SJSA1 (cell line): ENCODE measurements around the gene CNTF. TPM values are rescaled to one million over a fixed set of nuclear protein-coding genes. Genes with fewer than 3 reads are reported as not detected.

ENCODE experiments used
- DNase-seq, 2 experiments: peaks; one replicate each; pipeline ENCODE4 v3.0.0-alpha.2; 2015 to 2020; ENCODE audit warnings: low spot score in 2 of 2, low read depth in 1 of 2
- H3K27ac ChIP-seq: fragments of 250-450 bp; sonication (Bioruptor Pico); 2 replicates; pipeline ENCODE4 v1.5.1; 2020; ENCODE audit warnings: mild to moderate bottlenecking, moderate library complexity
- H3K27me3 ChIP-seq: fragments of 250-450 bp; sonication (Bioruptor Pico); replicated peaks from 2 replicates; pipeline ENCODE4 v1.5.1; 2020; ENCODE audit warnings: mild to moderate bottlenecking, moderate library complexity
- H3K36me3 ChIP-seq: fragments of 250-450 bp; sonication (Bioruptor Pico); 2 replicates; pipeline ENCODE4 v1.5.1; 2020; ENCODE audit warnings: mild to moderate bottlenecking
- H3K4me1 ChIP-seq: fragments of 250-450 bp; sonication (Bioruptor Pico); replicated peaks from 2 replicates; pipeline ENCODE4 v1.6.1; 2021; ENCODE audit warnings: mild to moderate bottlenecking
- H3K4me3 ChIP-seq: fragments of 250-450 bp; sonication (Bioruptor Pico); 2 replicates; pipeline ENCODE4 v1.5.1; 2020; ENCODE audit warnings: mild to moderate bottlenecking
- H3K9me3 ChIP-seq: fragments of 250-450 bp; sonication (Bioruptor Pico); replicated peaks from 2 replicates; pipeline ENCODE4 v1.5.1; 2020; ENCODE audit warnings: mild to moderate bottlenecking
- total RNA-seq: library from RNA; depleted of rRNA; stranded (reverse); fragments of >200 nt; shearing (Covaris generic); gene quantifications from 2 replicates; pipeline ENCODE4 v1.2.3, GENCODE V29; 2014

CNTF gene
- total RNA-seq, 1 experiment from 2014 or later: 1.9 TPM

DNA sequence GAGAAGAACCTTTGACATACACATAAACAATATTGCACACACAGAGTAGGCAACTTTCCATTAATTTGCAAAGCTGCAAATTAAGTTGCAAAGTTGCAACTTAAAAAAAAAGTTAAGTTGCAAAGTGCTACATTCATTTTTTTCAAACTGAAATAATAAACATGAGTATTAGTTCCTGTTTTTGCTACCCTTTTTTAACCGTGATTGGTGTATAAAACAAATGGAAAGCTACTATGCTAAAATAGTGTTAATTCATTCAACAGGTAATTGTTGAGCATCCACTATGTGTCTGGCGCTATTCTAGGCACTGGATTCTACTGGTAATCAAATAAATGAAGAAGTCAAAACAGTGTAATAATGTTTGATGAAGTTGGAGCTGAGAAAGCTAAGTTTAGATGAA, 35.5 kb upstream of the CNTF start:
- no peaks in the 10 kb centered on the region for H3K4me1 ChIP-seq
- DNase-seq: no peak
- H3K27ac ChIP-seq: no peak overlapping the region
- H3K4me3 ChIP-seq: no peak overlapping the region
- no peaks in the 10 kb centered on the region for H3K27me3 ChIP-seq
- H3K9me3 ChIP-seq: no peaks in the 10 kb centered on the region
- H3K36me3 ChIP-seq: peaks cover 32% of the 10 kb centered on the region

DNA sequence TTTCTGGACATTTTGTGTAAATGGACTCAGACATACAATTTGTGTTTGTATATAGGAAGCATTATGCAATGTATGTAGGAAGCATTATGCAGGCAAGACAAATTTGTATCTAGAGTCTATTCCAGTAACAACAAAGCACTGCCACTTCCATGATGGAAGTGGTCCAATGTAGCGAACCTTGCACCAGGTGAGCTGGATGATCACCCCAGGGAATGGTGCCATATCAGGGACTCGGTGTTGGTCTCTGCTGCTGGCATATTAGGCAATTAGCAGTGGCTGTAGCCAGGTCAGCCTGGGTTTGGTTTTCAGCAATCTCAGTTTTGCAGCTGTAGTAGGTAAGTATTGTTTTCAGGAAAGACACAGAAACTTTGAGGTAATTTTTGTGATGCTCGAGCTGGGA, 30.8 kb upstream of the CNTF start:
- Histone ChIP-seq H3K4me1 (peaks cover 9% of the 10 kb centered on the region), H3K9me3 (no peaks in the 10 kb centered on the region), H3K27ac (no peak overlapping the region), H3K27me3 (no peaks in the 10 kb centered on the region), H3K4me3 (no peak overlapping the region), H3K36me3 (peaks cover 40% of the 10 kb centered on the region)
- DNase-seq: no peak

DNA sequence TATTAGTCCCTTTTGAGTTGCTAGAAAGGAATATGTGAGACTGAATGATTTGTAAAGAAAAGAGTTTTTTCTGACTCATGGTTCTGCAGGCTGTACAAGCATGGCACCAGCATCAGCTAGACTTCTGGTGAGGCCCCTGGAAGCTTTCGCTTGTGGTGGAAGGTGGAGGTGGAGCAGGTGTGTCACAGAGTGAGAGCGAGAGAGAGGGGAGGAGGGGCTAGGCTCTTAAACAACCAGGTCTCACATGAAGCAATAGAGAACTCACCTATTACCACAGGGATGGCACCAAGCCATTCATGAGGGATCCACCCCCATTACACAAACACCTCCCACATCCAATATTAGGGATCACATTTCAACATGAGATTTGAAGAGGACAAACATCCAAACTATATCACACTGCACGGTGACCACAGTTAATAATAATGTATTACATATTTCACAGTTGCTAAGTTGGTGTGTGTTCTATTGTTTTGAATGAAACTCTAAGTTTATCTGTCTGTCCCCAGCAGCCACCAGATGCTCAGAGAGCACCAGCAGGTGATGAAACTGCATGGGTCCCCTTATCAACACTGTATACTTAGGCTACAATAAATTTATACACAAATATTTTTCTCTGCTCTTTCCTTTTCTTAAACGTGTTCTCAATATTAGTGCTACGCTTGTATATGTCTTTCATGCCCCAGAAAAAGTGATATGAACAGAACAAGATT, 29.5 kb upstream of the CNTF start:
- Histone ChIP-seq H3K4me3 (no peak overlapping the region), H3K4me1 (peaks cover 9% of the 10 kb centered on the region), H3K36me3 (peaks cover 44% of the 10 kb centered on the region), H3K27ac (no peak overlapping the region), H3K9me3 (no peaks in the 10 kb centered on the region), H3K27me3 (no peaks in the 10 kb centered on the region)
- no peak for DNase-seq

DNA sequence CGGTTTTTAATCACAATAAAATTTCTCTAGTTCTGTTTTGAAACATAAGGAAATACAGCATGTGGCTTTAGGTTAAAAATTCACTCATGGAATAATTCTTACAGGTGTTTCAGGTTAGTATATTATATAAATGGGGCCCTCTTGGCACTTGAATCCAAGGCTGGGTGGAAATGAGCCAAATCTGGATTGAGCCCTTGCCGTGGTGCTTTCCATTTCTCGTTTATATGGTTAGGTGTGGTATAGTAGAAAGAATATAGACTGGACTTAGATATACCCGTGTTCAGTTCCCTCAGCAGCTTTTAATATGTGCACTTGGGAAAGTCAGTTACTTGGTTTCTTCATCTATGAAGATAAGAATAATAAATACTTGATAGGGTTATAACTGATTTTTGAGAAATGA, 27.6 kb upstream of the CNTF start:
- Histone ChIP-seq H3K27me3 (no peaks in the 10 kb centered on the region), H3K4me1 (peaks cover 9% of the 10 kb centered on the region), H3K27ac (no peak overlapping the region), H3K36me3 (peaks cover 52% of the 10 kb centered on the region), H3K4me3 (no peak overlapping the region), H3K9me3 (no peaks in the 10 kb centered on the region)
- no peak for DNase-seq

DNA sequence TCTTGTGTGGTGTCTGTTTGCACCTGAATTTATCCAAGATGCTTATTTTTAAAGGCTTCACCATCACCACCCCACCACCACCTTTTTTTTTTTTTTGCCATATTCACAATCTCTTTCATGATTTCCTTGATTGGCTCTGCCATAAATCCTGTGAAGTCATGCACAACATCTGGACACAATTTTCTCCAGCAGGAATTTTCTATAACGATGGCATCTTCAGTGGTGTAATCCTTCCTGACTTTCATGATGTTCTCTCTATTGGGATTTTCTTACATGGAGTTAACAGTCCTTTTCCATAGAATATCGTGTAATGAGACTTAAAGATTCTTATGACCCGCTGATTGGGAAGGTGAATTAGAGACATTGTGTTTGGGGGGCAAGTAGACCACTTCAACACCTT, 25.8 kb upstream of the CNTF start:
- Histone ChIP-seq H3K9me3 (no peaks in the 10 kb centered on the region), H3K4me3 (no peak overlapping the region), H3K4me1 (peaks cover 9% of the 10 kb centered on the region), H3K27ac (no peak overlapping the region), H3K36me3 (peaks cover 46% of the 10 kb centered on the region), H3K27me3 (no peaks in the 10 kb centered on the region)
- DNase-seq: no peak

DNA sequence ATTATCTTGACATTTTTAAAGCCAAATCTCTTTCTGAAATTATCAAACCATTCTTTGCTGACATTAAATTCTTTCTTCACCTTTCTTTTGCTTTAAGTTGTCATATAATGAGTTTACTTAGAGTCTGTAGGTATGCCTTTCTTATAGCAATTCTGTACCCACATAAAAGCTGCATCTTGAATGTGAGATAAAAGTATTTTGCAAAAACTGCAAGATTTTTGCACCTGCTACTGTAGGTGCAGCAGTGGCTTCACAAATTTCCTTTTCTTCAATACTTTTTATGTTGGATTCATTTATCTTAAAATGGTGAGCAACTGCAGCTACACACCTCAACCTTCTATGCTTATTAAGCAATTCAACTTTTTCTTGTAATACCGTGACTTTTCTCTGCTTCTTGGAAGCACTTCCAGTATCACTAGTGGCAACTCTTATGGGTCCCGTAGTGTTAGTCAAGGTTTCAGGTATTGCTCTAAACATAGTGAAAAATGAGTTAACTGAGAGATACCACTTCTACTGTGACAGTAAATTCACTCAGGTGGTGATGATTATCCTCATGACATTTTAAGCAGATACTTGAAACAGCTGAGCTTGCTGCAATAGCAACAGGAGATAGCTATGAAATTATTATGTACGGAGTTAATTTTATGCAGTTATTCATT, 24.9 kb upstream of the CNTF start:
- Histone ChIP-seq H3K27me3 (no peaks in the 10 kb centered on the region), H3K4me3 (no peak overlapping the region), H3K36me3 (peaks cover 43% of the 10 kb centered on the region), H3K4me1 (peaks cover 9% of the 10 kb centered on the region), H3K9me3 (no peaks in the 10 kb centered on the region), H3K27ac (no peak overlapping the region)
- no peak for DNase-seq

DNA sequence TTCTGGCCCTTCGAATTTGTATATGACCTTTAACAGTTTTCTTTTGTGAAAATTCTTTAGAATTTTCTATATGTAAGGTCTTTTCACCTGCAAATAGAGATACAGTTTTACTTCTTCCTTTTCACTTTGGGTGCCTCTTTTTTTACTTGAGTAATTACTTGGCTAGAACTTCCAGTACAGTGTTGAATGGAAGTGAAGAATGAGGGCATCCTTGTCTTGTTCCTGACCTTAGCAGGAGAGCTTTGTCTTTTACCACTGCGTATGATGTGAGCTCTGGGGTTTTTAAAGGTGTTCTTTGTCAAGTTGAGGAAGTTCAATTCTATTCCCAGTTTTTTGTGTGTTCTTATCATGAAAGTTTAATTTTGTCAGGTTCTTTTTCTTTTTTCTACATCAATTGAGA, 22.0 kb upstream of the CNTF start:
- Histone ChIP-seq H3K36me3 (peaks cover 31% of the 10 kb centered on the region), H3K4me3 (no peak overlapping the region), H3K27me3 (no peaks in the 10 kb centered on the region), H3K27ac (no peak overlapping the region), H3K9me3 (no peaks in the 10 kb centered on the region), H3K4me1 (no peaks in the 10 kb centered on the region)
- no peak for DNase-seq

DNA sequence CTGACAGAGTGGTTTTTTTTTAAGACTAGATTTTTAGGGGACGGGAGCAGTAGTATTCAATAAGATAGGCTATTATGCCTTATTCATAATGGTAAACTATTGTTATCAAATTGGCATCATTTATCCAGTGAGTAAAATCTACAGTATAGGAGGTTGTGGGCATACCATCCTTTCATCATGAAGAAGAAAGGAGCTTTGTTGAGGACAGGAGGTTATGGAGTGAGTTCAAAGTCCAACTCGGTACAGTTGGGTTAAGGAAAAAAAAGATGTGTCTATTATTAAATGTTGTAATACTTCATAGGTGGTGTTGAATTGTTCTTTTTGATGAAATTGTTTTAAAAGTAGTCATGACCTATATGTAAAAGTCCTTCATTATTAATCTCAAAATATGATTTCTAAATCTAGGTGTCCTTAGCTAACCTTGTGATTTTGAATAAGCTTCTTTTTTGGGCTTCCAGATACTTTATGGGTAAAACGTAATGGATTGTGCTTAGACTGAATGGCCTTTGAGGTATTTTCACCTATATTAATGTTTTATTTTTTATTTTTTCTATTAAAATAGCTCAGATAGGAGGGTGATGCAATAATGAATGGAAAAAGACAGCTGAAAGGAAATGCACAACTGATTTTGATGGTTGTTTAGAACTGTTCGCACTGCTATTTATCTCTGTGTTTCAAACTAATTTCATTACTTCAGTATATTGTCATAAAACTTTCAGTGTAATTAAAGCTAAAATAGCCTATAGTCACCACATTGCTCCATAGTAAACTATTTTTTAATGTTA, 15.3 kb upstream of the CNTF start:
- no peak overlapping the region for H3K4me3 ChIP-seq
- H3K27ac ChIP-seq: no peak overlapping the region
- H3K9me3 ChIP-seq: no peaks in the 10 kb centered on the region
- DNase-seq: no peak
- H3K4me1 ChIP-seq: no peaks in the 10 kb centered on the region
- H3K36me3 ChIP-seq: peaks cover 26% of the 10 kb centered on the region
- no peaks in the 10 kb centered on the region for H3K27me3 ChIP-seq

DNA sequence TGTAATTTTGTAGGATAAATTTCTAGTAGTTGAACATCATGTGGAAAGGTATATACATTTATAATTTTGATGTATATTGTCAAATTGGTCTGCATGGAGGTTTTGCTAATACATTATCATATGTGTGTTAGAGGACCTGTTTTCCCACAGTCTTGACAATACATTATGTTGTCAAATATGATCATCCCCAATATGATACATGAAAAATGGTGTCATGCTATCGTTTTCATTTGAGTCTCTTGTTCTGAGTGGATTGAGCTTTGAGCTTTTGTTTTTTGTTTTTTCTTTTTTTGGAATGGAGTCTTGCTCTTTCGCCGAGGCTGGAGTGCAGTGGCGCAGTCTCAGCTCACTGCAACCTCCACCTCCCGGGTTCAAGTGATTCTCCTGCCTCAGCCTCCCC, 14.1 kb upstream of the CNTF start:
- Histone ChIP-seq H3K27me3 (no peaks in the 10 kb centered on the region), H3K36me3 (peaks cover 36% of the 10 kb centered on the region), H3K27ac (no peak overlapping the region), H3K4me1 (no peaks in the 10 kb centered on the region), H3K9me3 (no peaks in the 10 kb centered on the region), H3K4me3 (no peak overlapping the region)
- no peak for DNase-seq

DNA sequence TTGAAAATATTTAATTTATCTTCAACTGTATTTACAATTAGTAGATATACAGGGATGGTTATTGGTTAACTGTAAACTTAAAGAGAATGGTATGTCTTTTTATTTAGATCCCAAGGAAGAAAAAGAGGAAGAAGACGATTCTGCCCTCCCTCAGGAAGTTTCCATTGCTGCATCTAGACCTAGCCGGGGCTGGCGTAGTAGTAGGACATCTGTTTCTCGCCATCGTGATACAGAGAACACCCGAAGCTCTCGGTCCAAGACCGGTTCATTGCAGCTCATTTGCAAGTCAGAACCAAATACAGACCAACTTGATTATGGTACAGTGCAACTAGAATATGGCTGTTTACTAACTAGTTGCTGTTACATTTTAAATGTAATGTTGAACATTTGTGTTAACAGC, 12.7 kb upstream of the CNTF start:
- Histone ChIP-seq H3K27me3 (no peaks in the 10 kb centered on the region), H3K4me1 (no peaks in the 10 kb centered on the region), H3K9me3 (no peaks in the 10 kb centered on the region), H3K36me3 (peaks cover 50% of the 10 kb centered on the region), H3K27ac (no peak overlapping the region), H3K4me3 (no peak overlapping the region)
- DNase-seq: no peak

DNA sequence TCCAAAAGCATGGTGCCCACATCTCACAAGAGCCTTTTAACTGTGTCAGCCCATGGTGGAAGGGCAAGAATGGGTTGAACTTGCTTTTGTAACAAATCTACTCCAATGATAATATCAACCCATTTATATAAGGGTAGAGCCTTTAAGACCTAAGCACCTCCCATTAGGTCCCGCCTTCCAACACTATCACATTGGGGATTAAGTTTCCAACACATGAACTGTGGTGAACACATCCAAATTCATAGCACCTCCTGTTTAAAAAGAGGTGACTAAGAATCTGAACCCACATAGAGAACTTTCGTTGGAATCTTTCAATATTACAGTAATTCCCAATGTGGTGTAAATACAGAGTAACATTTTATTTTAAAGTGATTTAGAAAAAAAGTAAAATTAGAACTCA, 9.2 kb upstream of the CNTF start:
- peaks cover 80% of the 10 kb centered on the region for H3K36me3 ChIP-seq
- H3K9me3 ChIP-seq: no peaks in the 10 kb centered on the region
- H3K4me3 ChIP-seq: no peak overlapping the region
- H3K4me1 ChIP-seq: peaks cover 13% of the 10 kb centered on the region
- no peak overlapping the region for H3K27ac ChIP-seq
- no peaks in the 10 kb centered on the region for H3K27me3 ChIP-seq
- DNase-seq: no peak

DNA sequence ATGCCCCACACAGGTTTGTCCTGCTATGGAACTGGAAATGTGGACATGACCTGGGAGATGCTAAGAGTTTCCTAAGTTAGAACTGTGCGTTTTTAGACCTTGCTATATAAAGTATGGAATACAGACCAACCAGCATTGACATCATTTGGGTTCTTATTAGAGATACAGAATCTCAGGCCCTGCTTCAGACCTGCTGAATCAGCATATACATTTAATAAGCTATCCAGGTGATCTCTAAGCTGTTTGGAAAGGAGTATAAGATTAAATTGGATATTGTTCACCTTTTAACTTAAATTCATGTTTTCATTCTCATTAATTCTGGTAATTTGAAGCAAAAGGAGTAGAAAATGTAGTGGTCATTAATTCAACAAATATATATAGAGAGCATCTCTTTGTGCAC, 6.9 kb upstream of the CNTF start:
- Histone ChIP-seq H3K4me1 (peaks cover 13% of the 10 kb centered on the region), H3K4me3 (no peak overlapping the region), H3K27ac (no peak overlapping the region), H3K9me3 (no peaks in the 10 kb centered on the region), H3K36me3 (peaks cover 95% of the 10 kb centered on the region), H3K27me3 (no peaks in the 10 kb centered on the region)
- DNase-seq: no peak

DNA sequence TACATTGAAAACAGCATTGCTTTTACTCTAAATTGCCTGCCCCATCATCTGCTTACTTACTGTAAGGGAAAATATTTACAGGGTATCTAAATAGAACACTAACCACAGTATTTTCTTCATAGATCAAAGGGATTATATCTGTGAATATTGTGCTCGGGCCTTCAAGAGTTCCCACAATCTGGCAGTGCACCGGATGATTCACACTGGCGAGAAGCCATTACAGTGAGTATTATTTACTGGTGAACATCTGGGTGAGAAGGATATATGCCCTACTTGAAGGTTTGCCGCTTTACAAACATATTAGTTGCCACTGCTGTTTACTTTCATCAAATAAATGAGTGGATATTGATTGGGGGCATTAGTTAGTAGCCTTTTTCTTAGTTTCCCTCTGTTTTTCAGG, 5.9 kb upstream of the CNTF start:
- no peak overlapping the region for H3K4me3 ChIP-seq
- H3K36me3 ChIP-seq: peaks cover 93% of the 10 kb centered on the region
- H3K27me3 ChIP-seq: no peaks in the 10 kb centered on the region
- peak; percentile 69 to 76 for DNase-seq
- peaks cover 13% of the 10 kb centered on the region for H3K4me1 ChIP-seq
- no peak overlapping the region for H3K27ac ChIP-seq
- H3K9me3 ChIP-seq: no peaks in the 10 kb centered on the region

DNA sequence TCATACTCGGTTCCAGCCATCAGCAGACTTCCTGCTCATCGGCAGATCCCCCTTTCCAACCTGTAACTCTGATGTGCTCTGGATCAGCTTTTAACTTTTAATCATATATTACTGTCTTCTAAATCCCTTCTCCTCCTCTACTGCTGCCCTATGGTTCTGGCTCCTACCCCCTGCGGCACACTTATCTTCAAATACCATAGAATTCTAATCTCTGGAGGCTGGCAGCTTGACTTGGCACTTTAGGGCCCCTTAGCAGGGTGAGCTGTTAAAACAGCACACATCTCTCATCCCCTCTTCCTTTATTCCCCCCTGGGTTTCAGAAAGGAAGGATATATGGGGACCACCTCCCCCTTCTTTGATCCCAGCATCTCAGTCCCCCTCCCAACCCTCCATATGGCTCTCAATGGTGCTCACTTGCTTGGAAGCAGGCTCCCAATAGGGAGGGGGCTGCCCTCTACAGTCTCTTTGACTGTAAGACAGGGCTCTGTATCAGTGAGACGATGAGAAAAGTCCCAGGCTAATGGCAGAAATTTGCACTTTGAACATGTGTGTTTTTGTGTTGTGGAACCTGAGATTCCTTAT, 4.4 kb upstream of the CNTF start:
- Histone ChIP-seq H3K4me1 (peaks cover 13% of the 10 kb centered on the region), H3K9me3 (no peaks in the 10 kb centered on the region), H3K27me3 (no peaks in the 10 kb centered on the region), H3K4me3 (no peak overlapping the region), H3K36me3 (peaks cover 91% of the 10 kb centered on the region), H3K27ac (no peak overlapping the region)
- DNase-seq: no peak
